ENCODE data around the gene DCUN1D3.

The DCUN1D3 gene

GRCh38 chr16:20846030-20846429, 54.1 kb downstream of the DCUN1D3 start:
- Mint-ChIP-seq H3K4me3 (no peak overlapping the region), H3K36me3 (ENCODE audit: low read depth) (peaks cover 34% of the 10 kb centered on the region), H3K4me1 (peaks cover 6% of the 10 kb centered on the region), H3K27ac (no peak overlapping the region), H3K9me3 (no peaks in the 10 kb centered on the region), H3K27me3 (ENCODE audit: low read depth, poor library complexity) (no peaks in the 10 kb centered on the region)
- no peak for DNase-seq
- TF ChIP-seq CTCF (IDR thresholded peaks at IDR 0.05), result no peak

GRCh38 chr16:20844588-20844987, 55.6 kb downstream of the DCUN1D3 start:
- Mint-ChIP-seq H3K27me3 (ENCODE audit: low read depth, poor library complexity) (no peaks in the 10 kb centered on the region), H3K4me3 (no peak overlapping the region), H3K27ac (no peak overlapping the region), H3K9me3 (no peaks in the 10 kb centered on the region), H3K36me3 (ENCODE audit: low read depth) (peaks cover 40% of the 10 kb centered on the region), H3K4me1 (peaks cover 6% of the 10 kb centered on the region)
- TF ChIP-seq CTCF (IDR thresholded peaks at IDR 0.05), result no peak
- no peak for DNase-seq

- Mint-ChIP-seq H3K36me3 (ENCODE audit: low read depth) (peaks cover 40% of the 10 kb centered on the region), H3K4me1 (peaks cover 6% of the 10 kb centered on the region), H3K27ac (no peak overlapping the region), H3K27me3 (ENCODE audit: low read depth, poor library complexity) (no peaks in the 10 kb centered on the region), H3K9me3 (no peaks in the 10 kb centered on the region), H3K4me3 (no peak overlapping the region)
- DNase-seq, result no peak
- no peak for TF ChIP-seq CTCF (IDR thresholded peaks at IDR 0.05)
These were observed 56.1 kb downstream of the DCUN1D3 start for GRCh38 chr16:20844054-20844453.

GRCh38 chr16:20839504-20839903, 60.7 kb downstream of the DCUN1D3 start:
- peaks cover 23% of the 10 kb centered on the region for H3K9me3 Mint-ChIP-seq

GRCh38 chr16:20838240-20838639, 61.9 kb downstream of the DCUN1D3 start:
- no peak for DNase-seq

More at GRCh38 chr16:20839504-20839903, 60.7 kb downstream of the DCUN1D3 start:
- Mint-ChIP-seq H3K4me3 (no peak overlapping the region), H3K36me3 (ENCODE audit: low read depth) (peaks cover 76% of the 10 kb centered on the region), H3K27ac (no peak overlapping the region), H3K27me3 (ENCODE audit: low read depth, poor library complexity) (peaks cover 3% of the 10 kb centered on the region), H3K4me1 (peaks cover 6% of the 10 kb centered on the region)
- no peak for DNase-seq
- no peak for TF ChIP-seq CTCF (IDR thresholded peaks at IDR 0.05)

More at GRCh38 chr16:20838240-20838639, 61.9 kb downstream of the DCUN1D3 start:
- H3K4me3 Mint-ChIP-seq, result no peak overlapping the region
- TF ChIP-seq CTCF (IDR thresholded peaks at IDR 0.05), result no peak
- peaks cover 80% of the 10 kb centered on the region for H3K36me3 Mint-ChIP-seq (ENCODE audit: low read depth)
- no peaks in the 10 kb centered on the region for H3K4me1 Mint-ChIP-seq
- no peak overlapping the region for H3K27ac Mint-ChIP-seq
- H3K9me3 Mint-ChIP-seq, result peaks cover 25% of the 10 kb centered on the region
- peaks cover 3% of the 10 kb centered on the region for H3K27me3 Mint-ChIP-seq (ENCODE audit: low read depth, poor library complexity)

Measured in nephron progenitor cell (in vitro differentiated cells).